Measurements from ENCODE around the gene MAML3. TPM values are rescaled to one million over a fixed set of nuclear protein-coding genes. Genes with fewer than 3 reads are reported as not detected.

The MAML3 gene
- total RNA-seq, 1 donor = 0.72 TPM

GRCh38 chr4:139763205-139763604 is 390.8 kb downstream of the MAML3 start:
- no peaks in the 10 kb centered on the region for H4K20me1 ChIP-seq (ENCODE audit: insufficient read depth, low read length)
- no peaks in the 10 kb centered on the region for H3K9me3 ChIP-seq (ENCODE audit: low read depth, low read length)
- H3K4me2 ChIP-seq (ENCODE audit: insufficient read depth, low read length) = no peak overlapping the region
- H3K79me2 ChIP-seq (ENCODE audit: insufficient read depth, low read length) = no peaks in the 10 kb centered on the region
- no peak overlapping the region for H2AFZ ChIP-seq (ENCODE audit: low read length)
- peaks cover 25% of the 10 kb centered on the region for H3K27me3 ChIP-seq (ENCODE audit: insufficient read depth, low read length)
- H3K4me1 ChIP-seq (ENCODE audit: insufficient read depth, low read length) = no peaks in the 10 kb centered on the region
- no peaks in the 10 kb centered on the region for H3K36me3 ChIP-seq (ENCODE audit: insufficient read depth, low read length)
- no peak overlapping the region for H3K4me3 ChIP-seq (ENCODE audit: insufficient read depth, low read length)
- no peak for TF ChIP-seq CTCF (IDR thresholded peaks at IDR 0.05; ENCODE audit: extremely low read depth, low read depth, low read length)
- DNase-seq (ENCODE audit: insufficient read length, low spot score, missing footprints) = no peak
- H3K27ac ChIP-seq (ENCODE audit: low read depth, low read length) = no peak overlapping the region

GRCh38 chr4:139762720-139763119 is 391.3 kb downstream of the MAML3 start:
- Histone ChIP-seq H3K79me2 (ENCODE audit: insufficient read depth, low read length) (no peaks in the 10 kb centered on the region), H2AFZ (ENCODE audit: low read length) (no peak overlapping the region), H3K4me1 (ENCODE audit: insufficient read depth, low read length) (no peaks in the 10 kb centered on the region), H3K27ac (ENCODE audit: low read depth, low read length) (no peak overlapping the region), H3K4me2 (ENCODE audit: insufficient read depth, low read length) (no peak overlapping the region), H3K9me3 (ENCODE audit: low read depth, low read length) (no peaks in the 10 kb centered on the region), H3K36me3 (ENCODE audit: insufficient read depth, low read length) (no peaks in the 10 kb centered on the region), H4K20me1 (ENCODE audit: insufficient read depth, low read length) (no peaks in the 10 kb centered on the region), H3K4me3 (ENCODE audit: insufficient read depth, low read length) (no peak overlapping the region), H3K27me3 (ENCODE audit: insufficient read depth, low read length) (peaks cover 25% of the 10 kb centered on the region)
- no peak for TF ChIP-seq CTCF (IDR thresholded peaks at IDR 0.05; ENCODE audit: extremely low read depth, low read depth, low read length)
- no peak for DNase-seq (ENCODE audit: insufficient read length, low spot score, missing footprints)

- Histone ChIP-seq H3K36me3 (ENCODE audit: insufficient read depth, low read length) (no peaks in the 10 kb centered on the region), H3K27ac (ENCODE audit: low read depth, low read length) (no peak overlapping the region), H4K20me1 (ENCODE audit: insufficient read depth, low read length) (no peaks in the 10 kb centered on the region), H3K4me1 (ENCODE audit: insufficient read depth, low read length) (no peaks in the 10 kb centered on the region), H3K4me3 (ENCODE audit: insufficient read depth, low read length) (no peak overlapping the region), H3K9me3 (ENCODE audit: low read depth, low read length) (no peaks in the 10 kb centered on the region), H3K27me3 (ENCODE audit: insufficient read depth, low read length) (peaks cover 25% of the 10 kb centered on the region), H3K79me2 (ENCODE audit: insufficient read depth, low read length) (no peaks in the 10 kb centered on the region), H2AFZ (ENCODE audit: low read length) (no peak overlapping the region), H3K4me2 (ENCODE audit: insufficient read depth, low read length) (no peak overlapping the region)
- peak; percentile 38 for TF ChIP-seq CTCF (IDR thresholded peaks at IDR 0.05; ENCODE audit: extremely low read depth, low read depth, low read length)
- no peak for DNase-seq (ENCODE audit: insufficient read length, low spot score, missing footprints)
Measured at GRCh38 chr4:139761461-139761860, 392.5 kb downstream of the MAML3 start.

GRCh38 chr4:139760567-139760966 is 393.4 kb downstream of the MAML3 start:
- DNase-seq (ENCODE audit: insufficient read length, low spot score, missing footprints) = no peak
- Histone ChIP-seq H3K27ac (ENCODE audit: low read depth, low read length) (no peak overlapping the region), H3K36me3 (ENCODE audit: insufficient read depth, low read length) (no peaks in the 10 kb centered on the region), H2AFZ (ENCODE audit: low read length) (no peak overlapping the region), H3K79me2 (ENCODE audit: insufficient read depth, low read length) (no peaks in the 10 kb centered on the region), H4K20me1 (ENCODE audit: insufficient read depth, low read length) (no peaks in the 10 kb centered on the region), H3K27me3 (ENCODE audit: insufficient read depth, low read length) (peaks cover 29% of the 10 kb centered on the region), H3K9me3 (ENCODE audit: low read depth, low read length) (no peaks in the 10 kb centered on the region), H3K4me3 (ENCODE audit: insufficient read depth, low read length) (no peak overlapping the region), H3K4me1 (ENCODE audit: insufficient read depth, low read length) (no peaks in the 10 kb centered on the region), H3K4me2 (ENCODE audit: insufficient read depth, low read length) (no peak overlapping the region)
- TF ChIP-seq CTCF (IDR thresholded peaks at IDR 0.05; ENCODE audit: extremely low read depth, low read depth, low read length) = no peak

Data from osteoblast (primary cell).